CD4-positive, alpha-beta memory T cell (primary cell): Measurements from ENCODE around the gene TGFBI. TPM values are rescaled to one million over a fixed set of nuclear protein-coding genes. Genes with fewer than 3 reads are reported as not detected.

ENCODE experiments used
- CTCF ChIA-PET: fragments of 350-600 bp; sonication (Branson Sonifier 250); formaldehyde crosslinking; loops from one replicate; lab custom pipeline; 2021; ENCODE audit warnings: inconsistent platforms; ENCODE audit not compliant: partially characterized antibody; lab: Charles Lee
- POLR2A ChIA-PET: fragments of 350-600 bp; sonication (Branson Sonifier 250); formaldehyde crosslinking; loops from one replicate; lab custom pipeline; 2021; ENCODE audit not compliant: partially characterized antibody; lab: Charles Lee
- DNase-seq, 5 donors: peaks; one replicate each; pipeline versions ENCODE4 v3.0.0 to v3.0.0-alpha.2; 2020 to 2022; ENCODE audit warnings: mixed read lengths in 1 of 5
- H3K27ac ChIP-seq: one replicate; pipeline ENCODE4 v1.7.0; 2013; ENCODE audit warnings: low read depth, low read length
- H3K27me3 ChIP-seq: 2 replicates; pipeline ENCODE4 v1.7.0; 2013; ENCODE audit warnings: mild to moderate bottlenecking, low read length, moderate library complexity; ENCODE audit not compliant: insufficient read depth
- H3K36me3 ChIP-seq: 2 replicates; pipeline ENCODE4 v1.7.0; 2013; ENCODE audit warnings: mild to moderate bottlenecking, low read length, moderate library complexity; ENCODE audit not compliant: insufficient read depth
- H3K4me1 ChIP-seq: 2 replicates; pipeline ENCODE4 v1.7.0; 2013; ENCODE audit warnings: mild to moderate bottlenecking, low read length, moderate library complexity; ENCODE audit not compliant: insufficient read depth
- H3K4me3 ChIP-seq, 2 donors: one replicate each; pipeline ENCODE4 v1.7.0; 2013; ENCODE audit warnings: low read length in 2 of 2, mild to moderate bottlenecking in 1 of 2
- H3K9me3 ChIP-seq, 2 donors: one replicate each; pipeline ENCODE4 v1.7.0; 2013; ENCODE audit warnings: low read length in 2 of 2, control low read depth in 1 of 2; ENCODE audit not compliant: control insufficient read depth in 1 of 2
- H3K27ac Mint-ChIP-seq, 7 donors: one replicate each; pipeline ENCODE4 v1.8.0; 2020 to 2021; ENCODE audit warnings: mixed read lengths in 7 of 7, mild to moderate bottlenecking in 6 of 7, inconsistent platforms in 3 of 7, moderate library complexity in 3 of 7
- H3K27me3 Mint-ChIP-seq, 2 donors: one replicate each; pipeline ENCODE4 v1.8.0; 2020 to 2021; ENCODE audit warnings: mixed read lengths in 2 of 2
- H3K36me3 Mint-ChIP-seq, 2 donors: one replicate each; pipeline ENCODE4 v1.8.0; 2020 to 2021; ENCODE audit warnings: mixed read lengths in 2 of 2, inconsistent platforms in 1 of 2, mild to moderate bottlenecking in 1 of 2
- H3K4me1 Mint-ChIP-seq, 4 donors: one replicate each; pipeline ENCODE4 v1.8.0; 2020 to 2021; ENCODE audit warnings: mixed read lengths in 4 of 4, mild to moderate bottlenecking in 1 of 4
- H3K4me3 Mint-ChIP-seq, 8 donors: one replicate each; pipeline ENCODE4 v1.8.0; 2020 to 2021; ENCODE audit warnings: mixed read lengths in 8 of 8, mild to moderate bottlenecking in 7 of 8, moderate library complexity in 6 of 8, inconsistent platforms in 3 of 8
- H3K9me3 Mint-ChIP-seq, 8 donors: one replicate each; pipeline ENCODE4 v1.8.0; 2020 to 2021; ENCODE audit warnings: mixed read lengths in 8 of 8, mild to moderate bottlenecking in 5 of 8, inconsistent platforms in 3 of 8, moderate library complexity in 1 of 8
- intact Hi-C: fragments of 100-400 bp; cut with micrococcal nuclease; formaldehyde crosslinking; loops from one replicate; pipeline ENCODE4 v1.15.1; 2023
- polyA plus RNA-seq, 2 donors: library from polyadenylated mRNA; unstranded; fragments of 300-500 nt; fragmentation: Illumina TruSeq; gene quantifications; one replicate each; pipeline ENCODE4 v1.2.3, GENCODE V29; 2021
- total RNA-seq, 2 experiments: library from RNA; stranded (reverse); gene quantifications; one replicate each; pipeline ENCODE4 v1.2.3, GENCODE V29; 2021

Gene TGFBI
- total and polyA plus RNA-seq, 4 experiments from 2014 or later, result 3.7 to 13.2 (median 10.0) TPM

- ChIA-PET POLR2A (interaction anchor here (0.7 kb wide), 1 partner anchor 43 kb away, joined by 3 read pairs; no protein-coding TSS in a partner anchor), CTCF (interaction anchor here (0.9 to 5.7 kb wide), 5 partner anchors 9 to 192 kb away, joined by 3 to 41 read pairs (median 20); no protein-coding TSS in a partner anchor)
- Histone ChIP-seq H3K36me3 (no peaks in the 10 kb centered on the region), H3K4me1 (peaks cover 9% of the 10 kb centered on the region), H3K27ac (no peak overlapping the region), H3K27me3 (peaks cover 12% of the 10 kb centered on the region), H3K9me3 (no peaks in the 10 kb centered on the region), H3K4me3 (peak overlapping the region; percentile 20 to 43)
- no peak for DNase-seq
- Mint-ChIP-seq H3K36me3 (no peaks in the 10 kb centered on the region), H3K27me3 (peaks cover 24 to 29% of the 10 kb centered on the region in 2 donors), H3K9me3 (no peaks in the 10 kb centered on the region), H3K4me3 (peak overlapping the region; percentile 80 to 92 (median 84)), H3K4me1 (peaks cover 7 to 13% (median 10%) of the 10 kb centered on the region in 4 donors), H3K27ac (peak overlapping the region in 6 of 7 donors; percentile 43 to 88 (median 68))
- intact Hi-C loops, result loop anchor here (2.0 to 5.0 kb wide), 2 partner anchors 43 to 53 kb away; partner anchors contain the start of gene SMAD5
These were observed 51.3 kb downstream of the TGFBI start for GRCh38 chr5:136080113-136080482.

GRCh38 chr5:136080483-136081216 is 51.9 kb downstream of the TGFBI start:
- Histone ChIP-seq H3K27me3 (peaks cover 12% of the 10 kb centered on the region), H3K9me3 (no peaks in the 10 kb centered on the region), H3K4me1 (peaks cover 9% of the 10 kb centered on the region), H3K36me3 (no peaks in the 10 kb centered on the region), H3K27ac (no peak overlapping the region), H3K4me3 (peak overlapping the region; percentile 20 to 43)
- no peaks in the 10 kb centered on the region for H3K36me3 Mint-ChIP-seq
- H3K27me3 Mint-ChIP-seq, result peaks cover 24 to 29% of the 10 kb centered on the region in 2 donors
- peak overlapping the region in 5 of 7 donors; percentile 43 to 88 (median 83) for H3K27ac Mint-ChIP-seq
- peaks cover 7 to 13% (median 10%) of the 10 kb centered on the region in 4 donors for H3K4me1 Mint-ChIP-seq
- intact Hi-C loops, result loop anchor here (2.0 to 5.0 kb wide), 2 partner anchors 43 to 52 kb away; partner anchors contain the start of gene SMAD5
- DNase-seq, result peak; percentile 51 to 76 (median 61)
- ChIA-PET POLR2A (no interaction called here), CTCF (interaction anchor here (0.7 to 5.7 kb wide), 18 partner anchors 10 to 207 kb away, joined by 3 to 41 read pairs (median 4); partner anchors contain the start of genes SMAD5 and TGFBI)
- H3K9me3 Mint-ChIP-seq, result no peaks in the 10 kb centered on the region
- peak overlapping the region; percentile 80 to 92 (median 84) for H3K4me3 Mint-ChIP-seq

DNA sequence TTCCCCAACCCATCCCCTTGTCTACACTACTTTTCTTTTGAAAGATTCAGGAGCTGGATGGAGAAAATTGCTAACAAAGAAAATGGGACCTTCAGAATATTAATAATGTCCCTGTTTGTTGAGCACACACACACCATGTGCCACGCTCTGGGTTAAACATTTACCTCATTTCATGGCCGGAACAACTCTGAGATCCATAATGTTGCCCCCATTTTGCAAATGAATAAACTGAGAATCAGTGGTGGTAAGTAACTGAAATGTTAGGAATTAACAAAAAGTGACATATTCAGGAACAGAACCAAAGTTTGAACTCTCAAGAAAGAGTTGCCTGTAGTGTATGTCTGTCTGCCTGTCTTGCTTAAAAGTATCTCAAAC is 52.4 kb downstream of the TGFBI start:
- Mint-ChIP-seq H3K4me3 (peak overlapping the region in 4 of 8 donors; percentile 8 to 85 (median 83)), H3K9me3 (no peaks in the 10 kb centered on the region), H3K27ac (peak overlapping the region in 2 of 7 donors; percentile 43 to 48), H3K36me3 (no peaks in the 10 kb centered on the region), H3K27me3 (peaks cover 24 to 29% of the 10 kb centered on the region in 2 donors), H3K4me1 (peaks cover 7 to 13% (median 10%) of the 10 kb centered on the region in 4 donors)
- CTCF ChIA-PET, result interaction anchor here (0.7 to 5.7 kb wide), 23 partner anchors 10 to 207 kb away, joined by 3 to 41 read pairs (median 4); partner anchors contain the start of genes SMAD5 and TGFBI
- Histone ChIP-seq H3K27me3 (peaks cover 12% of the 10 kb centered on the region), H3K27ac (no peak overlapping the region), H3K9me3 (no peaks in the 10 kb centered on the region), H3K4me3 (no peak overlapping the region), H3K4me1 (peaks cover 9% of the 10 kb centered on the region), H3K36me3 (no peaks in the 10 kb centered on the region)
- DNase-seq, result no peak
- intact Hi-C loops, result loop anchor here (2.0 to 5.0 kb wide), 2 partner anchors 44 to 52 kb away; partner anchors contain the start of gene SMAD5
- POLR2A ChIA-PET, result no interaction called here

DNA sequence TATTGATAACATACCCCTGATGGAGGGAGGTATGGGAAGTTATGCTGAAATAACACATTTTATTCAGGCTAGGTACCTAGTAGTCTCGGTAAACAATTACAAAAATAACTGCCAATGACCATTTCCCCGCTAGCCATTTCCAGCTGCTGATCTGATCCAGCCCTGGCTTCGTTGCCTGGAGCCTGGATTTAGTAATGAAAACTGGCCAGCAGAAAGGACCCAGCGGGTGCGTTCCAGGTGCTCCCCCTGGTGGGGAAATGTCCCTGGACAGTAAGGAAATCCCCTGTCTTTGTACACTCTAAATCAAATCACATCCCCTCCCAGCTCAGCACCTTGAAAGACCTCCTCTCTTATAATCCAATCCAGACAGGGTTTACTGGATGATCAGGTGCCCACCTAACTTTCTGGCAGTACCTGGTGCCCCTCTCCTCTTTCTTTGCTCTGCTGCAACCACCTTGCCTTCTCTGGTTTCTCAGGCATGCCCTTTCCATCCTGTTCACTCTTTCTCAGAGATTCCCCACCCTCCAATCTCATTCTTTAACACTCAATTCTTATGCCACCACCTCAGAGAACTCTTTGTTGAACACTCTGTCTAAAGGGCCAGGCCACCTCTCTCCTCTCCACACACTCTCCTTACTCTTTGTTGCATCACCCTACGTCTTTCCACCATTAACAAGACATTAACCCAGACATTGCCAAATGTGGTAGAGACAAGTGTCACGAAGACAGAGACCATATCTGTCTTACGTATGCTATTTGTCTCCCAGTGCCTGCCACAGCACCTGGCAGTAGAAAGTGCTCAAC is 53.8 kb downstream of the TGFBI start:
- Mint-ChIP-seq H3K27ac (no peak overlapping the region), H3K4me3 (no peak overlapping the region), H3K9me3 (no peaks in the 10 kb centered on the region), H3K36me3 (no peaks in the 10 kb centered on the region), H3K4me1 (peaks cover 7 to 13% (median 10%) of the 10 kb centered on the region in 4 donors), H3K27me3 (peaks cover 24 to 26% of the 10 kb centered on the region in 2 donors)
- H3K9me3 ChIP-seq, result no peaks in the 10 kb centered on the region
- H3K36me3 ChIP-seq, result no peaks in the 10 kb centered on the region
- ChIA-PET CTCF (interaction anchor here (0.7 to 5.7 kb wide), 21 partner anchors 12 to 199 kb away, joined by 3 to 41 read pairs (median 5); no protein-coding TSS in a partner anchor), POLR2A (no interaction called here)
- H3K4me3 ChIP-seq, result no peak overlapping the region
- peaks cover 12% of the 10 kb centered on the region for H3K27me3 ChIP-seq
- peaks cover 9% of the 10 kb centered on the region for H3K4me1 ChIP-seq
- H3K27ac ChIP-seq, result no peak overlapping the region
- intact Hi-C loops, result loop anchor here (1.0 to 5.0 kb wide), 3 partner anchors 45 to 195 kb away; no protein-coding TSS in a partner anchor
- DNase-seq, result peak; percentile 34 to 65 (median 42)

GRCh38 chr5:136084698-136085097 is 55.9 kb downstream of the TGFBI start:
- H3K4me3 Mint-ChIP-seq, result no peak overlapping the region
- no peak for DNase-seq
- ChIA-PET POLR2A (no interaction called here), CTCF (interaction anchor here (3.7 to 5.7 kb wide), 4 partner anchors 107 to 196 kb away, joined by 13 to 41 read pairs (median 26); no protein-coding TSS in a partner anchor)
- H3K4me3 ChIP-seq, result no peak overlapping the region
- peaks cover 7% of the 10 kb centered on the region for H3K27me3 ChIP-seq
- H3K9me3 ChIP-seq, result no peaks in the 10 kb centered on the region
- no peaks in the 10 kb centered on the region for H3K36me3 Mint-ChIP-seq
- intact Hi-C loops, result loop anchor here (5.0 kb wide), 1 partner anchor 47 kb away; no protein-coding TSS in a partner anchor
- H3K27ac Mint-ChIP-seq, result no peak overlapping the region
- no peaks in the 10 kb centered on the region for H3K36me3 ChIP-seq
- H3K9me3 Mint-ChIP-seq, result no peaks in the 10 kb centered on the region
- H3K4me1 Mint-ChIP-seq, result peaks cover 6 to 11% (median 9%) of the 10 kb centered on the region in 4 donors
- H3K27ac ChIP-seq, result no peak overlapping the region
- H3K27me3 Mint-ChIP-seq, result peaks cover 8 to 9% of the 10 kb centered on the region in 2 donors
- H3K4me1 ChIP-seq, result peaks cover 5% of the 10 kb centered on the region

DNA sequence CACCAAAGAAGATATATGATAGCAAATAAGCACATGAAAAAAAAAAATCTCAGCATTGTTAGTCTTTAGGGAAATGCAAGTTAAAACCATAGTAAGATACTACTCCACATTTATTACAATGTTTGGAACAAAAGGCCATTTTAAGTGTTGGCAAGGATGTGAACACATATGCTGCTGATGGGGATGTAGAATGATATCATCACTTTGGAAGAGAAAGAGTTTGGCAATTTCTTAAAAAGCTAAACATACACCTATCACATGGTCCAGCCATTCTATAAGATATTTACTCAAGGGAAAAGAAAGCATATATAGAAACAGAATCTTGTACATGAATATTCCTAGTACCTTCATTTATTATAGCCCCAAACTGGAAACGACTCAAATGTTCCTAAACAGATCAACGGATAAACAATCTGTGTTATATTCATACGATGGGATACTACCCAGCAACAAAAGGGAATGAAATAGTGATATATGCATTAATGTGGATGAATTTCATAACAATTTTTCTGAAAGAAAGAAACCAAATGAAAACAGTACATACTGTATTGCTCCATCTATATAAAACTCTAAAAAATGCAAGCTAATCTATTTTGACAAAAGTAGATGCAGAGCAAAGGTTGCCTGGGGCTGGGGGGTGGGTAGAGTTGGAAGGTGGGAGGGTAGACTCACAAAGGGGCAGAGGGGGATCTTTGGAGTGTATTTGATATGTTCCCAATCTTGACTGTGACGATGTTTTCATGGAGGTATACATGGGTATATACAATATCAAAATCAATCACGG is 58.2 kb downstream of the TGFBI start:
- Mint-ChIP-seq H3K4me1 (no peaks in the 10 kb centered on the region), H3K36me3 (no peaks in the 10 kb centered on the region), H3K27me3 (peaks cover 0 to 2% of the 10 kb centered on the region in 2 donors), H3K9me3 (no peaks in the 10 kb centered on the region), H3K4me3 (no peak overlapping the region), H3K27ac (no peak overlapping the region)
- ChIA-PET CTCF (interaction anchor here (0.6 to 1.3 kb wide), 4 partner anchors 82 to 142 kb away, joined by 3 to 4 read pairs (median 3); no protein-coding TSS in a partner anchor), POLR2A (no interaction called here)
- Histone ChIP-seq H3K4me3 (no peak overlapping the region), H3K36me3 (no peaks in the 10 kb centered on the region), H3K9me3 (no peaks in the 10 kb centered on the region), H3K27me3 (no peaks in the 10 kb centered on the region), H3K4me1 (no peaks in the 10 kb centered on the region), H3K27ac (no peak overlapping the region)
- intact Hi-C loops, result no loop called here
- no peak for DNase-seq
